Activated CD4-positive, alpha-beta T cell treated with anti-CD3 and anti-CD28 coated beads, Interleukin-2, amount 50 U/mL, for 4 hours (primary cell): ENCODE results near the gene DENND6B.
A peak's percentile ranks its signal among the peaks of the same experiment; 100 is the strongest.

ENCODE experiments used
- DNase-seq, 2 experiments: peaks; one replicate each; pipeline ENCODE4 v3.0.0-alpha.2; 2020

Gene DENND6B

GRCh38 chr22:50314455-50315288 is 12.1 kb downstream of the DENND6B start:
- peak; percentile 59 to 63 for DNase-seq

DNA sequence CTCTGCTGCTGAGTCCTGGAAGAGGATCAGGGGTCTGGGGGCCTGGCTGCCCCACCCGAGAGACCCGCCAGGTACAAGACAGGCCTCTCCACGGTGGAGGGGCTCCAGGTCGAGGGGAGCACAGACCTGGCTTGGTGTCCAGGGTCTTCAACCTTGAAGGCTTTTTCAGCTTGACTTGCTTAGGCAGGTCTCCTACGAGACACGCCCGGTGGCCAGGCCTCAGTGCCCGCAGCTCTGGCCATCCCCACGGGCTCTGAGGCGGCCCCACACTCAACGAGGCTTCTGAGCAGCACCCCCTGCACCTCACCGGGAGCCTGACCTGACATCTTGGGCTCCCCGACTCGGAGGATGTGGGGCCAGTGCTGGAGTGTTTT is 12.7 kb downstream of the DENND6B start:
- DNase-seq = no peak

DNA sequence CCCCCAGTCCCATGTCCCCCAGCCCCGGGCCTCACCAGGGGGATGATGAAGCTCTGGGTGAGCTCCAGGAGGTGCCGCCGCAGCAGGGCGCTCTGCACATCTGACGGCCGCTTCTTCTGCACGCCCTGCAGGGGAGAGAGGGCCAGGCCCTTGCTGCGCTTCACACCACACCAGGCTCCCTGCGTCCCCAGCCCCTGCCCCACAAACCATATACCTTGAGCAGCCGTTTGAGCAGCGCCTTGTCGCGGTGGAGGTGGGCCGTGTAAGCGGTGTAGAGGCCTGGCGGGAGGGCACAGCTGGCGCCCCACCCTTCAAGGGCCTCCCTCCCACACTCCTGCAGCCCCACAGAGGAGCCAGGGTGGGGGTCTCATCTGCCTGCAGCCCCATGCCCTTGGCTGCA is 13.2 kb downstream of the DENND6B start:
- DNase-seq = no peak

DNA sequence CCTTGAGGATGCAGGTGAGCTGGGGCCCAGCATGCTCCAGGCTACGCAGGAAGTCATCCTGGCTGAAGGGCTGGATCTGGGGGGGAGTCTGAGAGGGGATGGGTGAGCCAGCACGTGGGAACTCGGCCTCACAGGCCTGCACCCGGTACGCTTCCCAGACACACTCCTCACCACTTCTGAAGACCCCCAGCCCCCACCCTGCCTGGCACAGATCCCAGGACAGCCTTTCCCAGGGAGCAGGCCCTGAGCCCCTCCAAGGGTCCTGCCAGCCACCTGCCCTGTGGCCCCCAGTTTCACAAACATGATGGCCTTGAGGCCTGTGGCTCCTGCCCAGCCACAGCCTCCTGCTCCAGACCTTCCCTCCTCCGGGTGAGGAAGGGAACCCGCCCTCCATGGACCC is 13.8 kb downstream of the DENND6B start:
- DNase-seq = no peak

DNA sequence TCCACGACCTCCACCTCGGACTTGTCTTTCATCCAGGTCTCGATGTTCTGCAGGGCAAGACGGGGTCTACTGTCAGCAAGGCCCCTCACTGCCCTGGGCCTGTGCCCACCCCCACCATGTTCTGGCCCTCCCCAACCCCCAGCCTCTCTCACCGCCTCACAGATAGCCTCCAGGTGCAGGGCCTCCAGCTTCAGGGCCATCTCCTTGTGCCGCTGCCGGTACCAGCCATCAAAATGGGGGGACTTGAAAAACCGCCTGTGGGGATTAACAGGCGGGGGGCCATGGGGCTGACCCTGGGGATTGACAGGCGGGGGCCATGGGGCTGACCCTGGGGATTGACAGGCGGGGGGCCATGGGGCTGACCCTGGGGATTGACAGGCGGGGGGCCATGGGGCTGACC is 14.4 kb downstream of the DENND6B start:
- DNase-seq = no peak

- DNase-seq = no peak
Observed at GRCh38 chr22:50311606-50312351, 15.0 kb downstream of the DENND6B start.

GRCh38 chr22:50310949-50311444 is 15.8 kb downstream of the DENND6B start:
- DNase-seq = no peak

GRCh38 chr22:50310031-50310722 is 16.6 kb downstream of the DENND6B start:
- no peak for DNase-seq

GRCh38 chr22:50309601-50309991 is 17.2 kb downstream of the DENND6B start:
- DNase-seq = no peak

- DNase-seq = no peak
Observed at GRCh38 chr22:50308986-50309600, 17.7 kb downstream of the DENND6B start.

- no peak for DNase-seq
Observed at GRCh38 chr22:50308597-50308935, 18.2 kb downstream of the DENND6B start.

GRCh38 chr22:50307890-50308596 is 18.8 kb downstream of the DENND6B start:
- DNase-seq = no peak

DNA sequence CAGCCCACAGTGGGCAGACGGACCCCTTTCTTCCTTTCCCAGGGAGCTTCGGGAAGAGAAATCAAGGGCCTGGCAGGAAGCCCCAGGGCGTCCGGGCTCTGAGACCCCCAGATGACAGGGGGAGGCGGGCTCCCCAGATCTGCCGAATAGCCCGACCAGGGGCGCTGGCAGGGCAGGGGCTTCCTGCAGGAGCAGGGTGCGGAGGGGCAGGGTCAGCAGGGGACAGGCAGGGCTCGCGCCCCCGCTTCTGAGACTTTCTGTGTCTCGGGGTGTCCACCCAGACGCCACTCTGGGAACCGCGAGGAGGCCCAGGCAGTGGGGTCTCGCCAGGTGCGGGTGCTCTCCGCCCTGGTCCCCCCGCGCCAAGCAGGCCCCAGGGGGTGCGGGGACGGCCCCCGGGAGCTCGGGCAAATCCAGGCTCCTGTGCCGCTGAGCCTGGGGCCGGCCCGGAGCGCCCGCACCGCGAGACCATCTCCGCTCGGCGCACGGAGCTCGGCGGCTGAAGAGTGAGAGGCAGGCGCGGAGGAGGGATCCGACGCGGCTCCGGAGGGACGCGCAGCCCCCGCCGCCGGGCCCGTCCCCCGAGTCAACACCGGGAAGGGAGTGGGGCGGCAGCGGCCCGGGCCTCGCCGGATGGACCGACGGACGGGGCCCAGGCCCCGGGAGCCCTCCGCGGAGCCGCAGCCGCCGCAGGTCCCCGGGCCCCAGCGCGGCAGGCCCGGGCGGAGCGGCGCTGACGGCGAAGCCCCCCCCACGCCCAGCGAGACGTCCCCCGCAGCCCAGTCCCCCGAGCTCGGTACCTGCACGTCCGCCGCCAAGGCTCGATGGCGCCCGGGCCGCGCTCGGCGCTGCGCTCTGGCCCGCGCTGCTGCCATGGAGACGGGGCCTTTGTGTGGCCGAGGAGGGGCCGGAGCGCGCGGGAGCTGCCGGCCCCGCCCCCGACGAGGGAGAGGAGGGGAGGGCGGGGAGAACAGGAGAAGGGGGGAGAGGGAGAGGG is 19.8 kb downstream of the DENND6B start, which contains the start of gene PLXNB2:
PLXNB2 (minus strand) TSS at position 894 of the 997 bp plus-strand sequence. CDS start 17,062 bp downstream, outside the sequence.
- DNase-seq = no peak

GRCh38 chr22:50305923-50306566 is 20.8 kb downstream of the DENND6B start:
- no peak for DNase-seq

GRCh38 chr22:50305393-50305922 is 21.4 kb downstream of the DENND6B start:
- DNase-seq = no peak

DNA sequence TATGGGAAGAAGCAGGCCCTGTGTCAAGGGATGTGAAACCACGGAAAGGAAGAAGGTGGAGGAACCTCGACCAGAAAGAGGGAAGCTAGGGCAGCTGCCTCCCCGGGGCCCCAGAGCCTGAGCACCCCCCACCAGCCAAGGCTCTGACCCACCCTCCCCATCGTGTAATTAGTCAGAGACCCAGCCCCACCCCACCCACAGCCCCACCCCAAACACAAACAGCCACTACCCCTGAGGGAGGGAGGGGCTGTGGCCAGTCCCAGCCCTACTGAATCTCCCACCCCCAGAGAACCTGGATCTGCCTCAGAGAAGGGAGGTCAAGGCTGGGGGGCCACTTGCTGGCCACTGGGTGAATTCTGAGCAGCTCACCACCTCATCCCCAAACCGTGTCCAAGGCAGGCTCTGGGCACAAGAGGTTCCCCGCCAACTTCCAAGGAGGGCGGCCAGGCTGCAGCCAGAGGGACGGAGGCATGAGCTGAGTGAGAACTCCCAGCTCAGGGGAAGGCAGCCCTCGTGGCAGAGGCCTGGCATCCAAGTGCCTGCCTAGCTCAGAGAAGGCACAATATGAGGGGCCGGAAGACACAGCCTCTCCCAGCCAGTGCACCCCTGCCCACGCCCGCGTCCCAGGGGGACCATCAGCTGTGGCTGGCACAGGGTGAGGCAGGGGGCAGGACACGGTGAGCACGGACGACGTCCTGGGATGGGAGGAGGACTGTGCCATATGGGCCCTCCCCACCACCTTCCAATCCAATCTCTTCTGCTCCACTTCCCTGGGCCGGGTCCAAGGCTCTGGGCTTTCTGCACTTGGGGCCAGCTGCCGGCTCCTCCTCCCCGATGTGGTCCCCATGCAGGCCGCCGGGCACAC is 22.1 kb downstream of the DENND6B start:
- no peak for DNase-seq

DNA sequence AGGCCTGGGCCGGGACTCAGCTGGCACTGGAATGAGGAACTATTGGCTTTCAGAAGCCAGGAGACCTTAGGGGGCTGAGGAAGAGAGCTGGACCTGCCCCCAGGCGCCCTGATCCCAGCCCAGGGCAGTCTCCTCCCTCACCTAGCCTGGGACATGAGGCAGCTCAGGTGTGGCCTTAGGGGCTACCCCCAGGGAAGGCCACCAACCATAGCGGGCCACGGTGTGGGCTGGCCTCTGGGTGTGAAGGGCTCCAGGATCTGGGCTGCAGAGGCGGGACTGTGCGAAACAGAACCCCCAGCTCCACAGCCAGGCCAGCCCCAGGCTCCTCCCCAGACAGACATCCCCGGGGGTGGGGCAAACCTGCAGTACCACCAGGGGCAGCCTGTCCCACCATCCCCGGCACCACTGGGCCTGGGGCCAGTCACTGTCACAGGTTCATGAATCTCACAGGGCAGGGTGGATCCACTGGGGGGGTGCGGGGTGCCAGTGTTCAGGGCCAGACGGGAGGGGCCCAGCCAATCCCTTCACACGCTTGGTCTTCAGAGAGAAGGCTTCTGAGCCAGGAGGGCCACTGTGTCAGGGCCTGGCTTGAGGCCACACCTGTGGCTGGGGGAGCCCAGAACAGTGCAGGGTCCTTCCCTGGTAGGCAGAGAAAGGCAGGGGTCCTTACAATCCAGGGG is 22.8 kb downstream of the DENND6B start:
- no peak for DNase-seq

- DNase-seq = no peak
Observed at GRCh38 chr22:50303515-50303847, 23.3 kb downstream of the DENND6B start.

DNA sequence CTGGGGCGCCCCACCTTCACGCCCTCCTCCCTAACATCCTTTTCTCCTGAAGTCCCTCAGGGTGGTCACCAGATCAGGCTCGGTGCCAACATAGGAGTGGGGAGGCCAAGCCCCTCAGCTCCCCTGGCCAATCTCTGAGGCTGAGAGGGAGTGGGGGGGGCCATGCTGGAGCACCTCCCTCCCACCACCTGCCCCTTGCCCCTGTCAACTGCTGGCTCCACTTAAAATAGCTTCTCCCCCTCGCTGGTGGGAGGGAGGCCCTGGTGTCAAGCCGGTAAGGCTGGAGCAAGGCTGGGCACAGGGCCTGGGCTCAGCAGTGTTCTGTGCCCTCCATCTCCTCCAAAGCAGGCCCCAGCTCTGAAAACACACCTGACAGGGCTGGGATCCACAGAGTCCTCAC is 24.2 kb downstream of the DENND6B start:
- no peak for DNase-seq
